ENCODE measurements around the gene SPHKAP. TPM values are rescaled to one million over a fixed set of nuclear protein-coding genes. Genes with fewer than 3 reads are reported as not detected.
"Not testable (repeated sequence)": the region's sequence is repeated elsewhere in the genome, so short reads cannot be mapped to it uniquely, and the experiment has no call there.

The SPHKAP gene
- total RNA-seq, 4 donors from 2014 or later: not detected

- no peaks in the 10 kb centered on the region for H3K9me3 ChIP-seq
- no peaks in the 10 kb centered on the region for H3K4me1 ChIP-seq
- no peaks in the 10 kb centered on the region for H3K36me3 ChIP-seq
- in situ Hi-C loops (cut with MboI; ENCODE audit: low sequenced_read_pairs in 4 of 4) (no loop called here), intact Hi-C loops (cut with DNase I; ENCODE audit: low total_unique reads) (no loop called here)
- H3K27ac ChIP-seq: no peak overlapping the region
- H3K4me3 ChIP-seq: no peak overlapping the region
- DNase-seq (no peak), ATAC-seq (no peak)
- no peak for TF ChIP-seq POLR2A (IDR thresholded peaks at IDR 0.05)
- TF ChIP-seq, protein P1, sequence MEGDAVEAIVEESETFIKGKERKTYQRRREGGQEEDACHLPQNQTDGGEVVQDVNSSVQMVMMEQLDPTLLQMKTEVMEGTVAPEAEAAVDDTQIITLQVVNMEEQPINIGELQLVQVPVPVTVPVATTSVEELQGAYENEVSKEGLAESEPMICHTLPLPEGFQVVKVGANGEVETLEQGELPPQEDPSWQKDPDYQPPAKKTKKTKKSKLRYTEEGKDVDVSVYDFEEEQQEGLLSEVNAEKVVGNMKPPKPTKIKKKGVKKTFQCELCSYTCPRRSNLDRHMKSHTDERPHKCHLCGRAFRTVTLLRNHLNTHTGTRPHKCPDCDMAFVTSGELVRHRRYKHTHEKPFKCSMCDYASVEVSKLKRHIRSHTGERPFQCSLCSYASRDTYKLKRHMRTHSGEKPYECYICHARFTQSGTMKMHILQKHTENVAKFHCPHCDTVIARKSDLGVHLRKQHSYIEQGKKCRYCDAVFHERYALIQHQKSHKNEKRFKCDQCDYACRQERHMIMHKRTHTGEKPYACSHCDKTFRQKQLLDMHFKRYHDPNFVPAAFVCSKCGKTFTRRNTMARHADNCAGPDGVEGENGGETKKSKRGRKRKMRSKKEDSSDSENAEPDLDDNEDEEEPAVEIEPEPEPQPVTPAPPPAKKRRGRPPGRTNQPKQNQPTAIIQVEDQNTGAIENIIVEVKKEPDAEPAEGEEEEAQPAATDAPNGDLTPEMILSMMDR (IDR thresholded peaks at IDR 0.05 in 4 of 5, conservative IDR thresholded peaks at IDR 0.05 in 1 of 5): no peak
- H3K27me3 ChIP-seq: no peaks in the 10 kb centered on the region
Measured at GRCh38 chr2:227942965-227943364, 238.5 kb downstream of the SPHKAP start.

- no peaks in the 10 kb centered on the region for H3K9me3 ChIP-seq
- no peak for ATAC-seq
- intact Hi-C loops (cut with DNase I; ENCODE audit: low total_unique reads) (no loop called here), in situ Hi-C loops (cut with MboI; ENCODE audit: low sequenced_read_pairs in 4 of 4) (no loop called here)
- H3K36me3 ChIP-seq: no peaks in the 10 kb centered on the region
- DNase-seq: no peak
- H3K4me3 ChIP-seq: no peak overlapping the region
- no peaks in the 10 kb centered on the region for H3K4me1 ChIP-seq
- no peak overlapping the region for H3K27ac ChIP-seq
- no peak for TF ChIP-seq POLR2A (IDR thresholded peaks at IDR 0.05)
- TF ChIP-seq, protein P1 (IDR thresholded peaks at IDR 0.05 in 4 of 5, conservative IDR thresholded peaks at IDR 0.05 in 1 of 5): no peak
- no peaks in the 10 kb centered on the region for H3K27me3 ChIP-seq
Measured at GRCh38 chr2:227942021-227942420, 239.5 kb downstream of the SPHKAP start.

GRCh38 chr2:227939271-227940027 lies 242.0 kb downstream of the SPHKAP start:
- Histone ChIP-seq H3K27me3 (no peaks in the 10 kb centered on the region), H3K9me3 (no peaks in the 10 kb centered on the region), H3K36me3 (no peaks in the 10 kb centered on the region), H3K27ac (no peak overlapping the region), H3K4me1 (no peaks in the 10 kb centered on the region), H3K4me3 (no peak overlapping the region)
- DNase-seq (no peak), ATAC-seq (no peak)
- TF ChIP-seq POLR2A (IDR thresholded peaks at IDR 0.05): no peak
- TF ChIP-seq, protein P1 (IDR thresholded peaks at IDR 0.05 in 4 of 5, conservative IDR thresholded peaks at IDR 0.05 in 1 of 5): no peak
- intact Hi-C loops (cut with DNase I; ENCODE audit: low total_unique reads) (no loop called here), in situ Hi-C loops (cut with MboI; ENCODE audit: low sequenced_read_pairs in 4 of 4) (no loop called here)

- H3K27ac ChIP-seq; H3K27me3 ChIP-seq; H3K4me1 ChIP-seq; H3K9me3 ChIP-seq; ATAC-seq; H3K36me3 ChIP-seq; in situ Hi-C loops (cut with MboI; ENCODE audit: low sequenced_read_pairs in 4 of 4); intact Hi-C loops (cut with DNase I; ENCODE audit: low total_unique reads); H3K4me3 ChIP-seq; DNase-seq: not testable (repeated sequence)
Measured at GRCh38 chr2:227936249-227936648, 245.2 kb downstream of the SPHKAP start.

GRCh38 chr2:227933884-227934283 lies 247.6 kb downstream of the SPHKAP start:
- in situ Hi-C loops (cut with MboI; ENCODE audit: low sequenced_read_pairs in 4 of 4): no loop called here

More at GRCh38 chr2:227933884-227934283, 247.6 kb downstream of the SPHKAP start:
- ATAC-seq (no peak), DNase-seq (no peak)
- no peaks in the 10 kb centered on the region for H3K9me3 ChIP-seq
- no peaks in the 10 kb centered on the region for H3K36me3 ChIP-seq
- H3K4me1 ChIP-seq: no peaks in the 10 kb centered on the region
- no peaks in the 10 kb centered on the region for H3K27me3 ChIP-seq
- H3K27ac ChIP-seq: no peak overlapping the region
- intact Hi-C loops (cut with DNase I; ENCODE audit: low total_unique reads): no loop called here
- no peak overlapping the region for H3K4me3 ChIP-seq
- TF ChIP-seq POLR2A (IDR thresholded peaks at IDR 0.05): no peak
- TF ChIP-seq, protein P1 (IDR thresholded peaks at IDR 0.05 in 4 of 5, conservative IDR thresholded peaks at IDR 0.05 in 1 of 5): no peak

All from gastrocnemius medialis (tissue), 4 donors.